ENCODE measurements around the gene LDLRAD4.

GRCh38 chr18:13524054-13524453 is 305.5 kb downstream of the LDLRAD4 start:
- TF ChIP-seq TARDBP (IDR thresholded peaks at IDR 0.05) (no peak), SUZ12 (IDR thresholded peaks at IDR 0.05) (no peak), CTBP1 (IDR thresholded peaks at IDR 0.05; ENCODE audit: borderline replicate concordance) (no peak), LEF1 (IDR thresholded peaks at IDR 0.05; ENCODE audit: borderline replicate concordance) (no peak), BHLHE40 (IDR thresholded peaks at IDR 0.05; ENCODE audit: borderline replicate concordance) (no peak), PKNOX1 (IDR thresholded peaks at IDR 0.05) (no peak), ELF4 (IDR thresholded peaks at IDR 0.05) (no peak), SP1 (IDR thresholded peaks at IDR 0.05) (no peak)

All from HEK293T (cell line).